ENCODE results near the gene GSPT2. TPM values are rescaled to one million over a fixed set of nuclear protein-coding genes. Genes with fewer than 3 reads are reported as not detected.

GSPT2 gene
- total RNA-seq, 1 experiment from 2014 or later, result not detected

DNA sequence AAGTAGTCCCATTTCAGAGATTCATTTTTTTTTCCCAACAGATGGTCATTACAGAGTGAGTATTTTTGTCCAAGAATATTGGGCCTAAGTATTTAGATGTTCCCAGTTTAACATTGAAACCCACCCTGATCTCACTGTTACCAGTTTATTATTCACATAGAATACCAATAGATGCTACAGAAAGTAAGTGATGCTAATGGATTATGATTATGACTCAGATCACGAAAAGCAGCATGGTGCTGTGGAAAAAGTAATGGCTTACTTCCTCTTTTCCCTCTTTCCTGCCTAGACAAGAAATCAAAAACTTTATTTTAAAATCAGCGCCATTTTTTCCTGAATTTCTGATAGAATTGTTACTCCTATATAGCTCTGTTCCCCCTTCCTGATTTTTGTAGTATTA lies 51.9 kb downstream of the GSPT2 start:
- Histone ChIP-seq H3K36me3 (ENCODE audit: low read depth) (no peaks in the 10 kb centered on the region), H3K4me1 (replicated peaks; ENCODE audit: insufficient read depth) (no peaks in the 10 kb centered on the region), H3K27me3 (ENCODE audit: insufficient read depth, low read depth) (no peaks in the 10 kb centered on the region), H3K4me2 (no peak overlapping the region), H3K4me3 (no peak overlapping the region), H3K9me3 (ENCODE audit: insufficient read depth, low read depth) (no peaks in the 10 kb centered on the region), H3K9me2 (ENCODE audit: insufficient read depth) (no peaks in the 10 kb centered on the region), H4K20me1 (ENCODE audit: insufficient read depth) (no peaks in the 10 kb centered on the region), H3K79me2 (ENCODE audit: low read depth) (no peaks in the 10 kb centered on the region), H3F3A (ENCODE audit: insufficient read depth, low read depth) (no peaks in the 10 kb centered on the region), H3K27ac (no peak overlapping the region), H2AFZ (no peak overlapping the region)
- DNase-seq, result no peak
- intact Hi-C loops (cut with micrococcal nuclease; ENCODE audit: unreplicated experiment), result no loop called here
- ChIA-PET CTCF (no interaction called here), POLR2A (ENCODE audit: unreplicated experiment) (no interaction called here)
- TF ChIP-seq CTCF (conservative IDR thresholded peaks at IDR 0.05) (no peak), EZH2 (IDR thresholded peaks at IDR 0.05; ENCODE audit: low read depth) (no peak)
- BruUV-seq (replicated peaks), result no TSS peak

Other genes starting within 250 kb of the GSPT2 start
- gene NUDT11, start 246.8 kb upstream of the GSPT2 start, total RNA-seq (2021), result not detected in 2 replicates
- gene CENPVL3, start 124.5 kb upstream of the GSPT2 start, total RNA-seq (2021), result not detected in 2 replicates
- gene CENPVL2, start 60.6 kb upstream of the GSPT2 start, total RNA-seq (2021), result not detected in 2 replicates
- not detected in 2 replicates for gene CENPVL1, start 32.9 kb upstream of the GSPT2 start, total RNA-seq (2021)
- 118 and 143 TPM in 2 replicates for gene MAGED1, start 150.2 kb downstream of the GSPT2 start, total RNA-seq (2021)

All from PC-9 (cell line).